K562 (cell line): ENCODE data around the gene SHOC1. TPM values are rescaled to one million over a fixed set of nuclear protein-coding genes. Genes with fewer than 3 reads are reported as not detected.

Experiments used
- ATAC-seq: fragments of 200-7000 bp; cut with Tn5 transposase; 3 replicates; pipeline ENCODE4 v1.9.1; 2020; ENCODE audit warnings: moderate library complexity
- BruUV-seq: library from RNA; stranded (reverse); fragments of 400-500 nt; replicated peaks from 2 replicates; lab custom pipeline; 2021; lab: Mats Ljungman, UMichigan
- CTCF ChIA-PET: fragments of 300-600 bp; formaldehyde crosslinking; extraction: SDS; loops from one replicate; lab custom pipeline; 2021; ENCODE audit warnings: low intra/inter-chr PET ratio; lab: Yijun Ruan, JAX
- POLR2A ChIA-PET: fragments of 300-600, 350-650 bp; sonication (Branson Sonifier 250); formaldehyde crosslinking; extraction: SDS; loops from one replicate; lab custom pipeline; 2021; ENCODE audit warnings: antibody characterized with exemption, inconsistent platforms; lab: Yijun Ruan, JAX
- DNase-seq, 4 experiments: peaks; one replicate each; pipeline versions ENCODE4 v3.0.0 to v3.0.0-alpha.2; 2011 to 2018; ENCODE audit warnings: low spot score in 3 of 4, mixed read lengths in 3 of 4; ENCODE audit errors: extremely low read depth in 1 of 4
- FAIRE-seq: peaks from 2 replicates; lab custom pipeline; 2011; peaks lifted over from hg19 to GRCh38; lab: Jason Lieb, UNC
- H2AFZ ChIP-seq: 2 replicates; pipeline ENCODE4 v1.6.0; 2011; ENCODE audit warnings: low read depth, low read length, control low read depth, inconsistent platforms
- H3K27ac ChIP-seq: fragments of 200-600 bp; 3 replicates; pipeline ENCODE4 v1.8.0; 2011; ENCODE audit warnings: low read depth, mild to moderate bottlenecking, control low read depth, inconsistent platforms, low read length, moderate library complexity, mixed read lengths; ENCODE audit errors: extremely low read depth
- H3K27me3 ChIP-seq, 2 experiments: fragments of 300-600 bp in 1 of 2; 2 replicates in 1 of 2; 3 replicates in 1 of 2; pipeline versions ENCODE4 v1.6.0 to v1.8.0; 2011; ENCODE audit warnings: inconsistent platforms in 2 of 2, low read length in 2 of 2, mild to moderate bottlenecking in 1 of 2, mixed read lengths in 1 of 2, moderate library complexity in 1 of 2; ENCODE audit not compliant: control insufficient read depth in 2 of 2, insufficient read depth in 2 of 2
- H3K36me3 ChIP-seq: fragments of 300-600 bp; 3 replicates; pipeline ENCODE4 v1.8.0; 2011; ENCODE audit warnings: mild to moderate bottlenecking, low read length, inconsistent platforms; ENCODE audit not compliant: control insufficient read depth, insufficient read depth
- H3K4me1 ChIP-seq, 2 experiments: fragments of 200-600 bp in 1 of 2; replicated peaks in 1 of 2; 2 replicates in 1 of 2; 3 replicates in 1 of 2; pipeline versions ENCODE4 v1.5.1 to v1.8.0; 2011; ENCODE audit warnings: inconsistent platforms in 2 of 2, low read length in 2 of 2, mild to moderate bottlenecking in 1 of 2, mixed read lengths in 1 of 2, moderate library complexity in 1 of 2; ENCODE audit not compliant: control insufficient read depth in 2 of 2, insufficient read depth in 2 of 2
- H3K4me2 ChIP-seq: 2 replicates; pipeline ENCODE4 v1.6.1; 2011; ENCODE audit warnings: low read length, control low read depth, inconsistent platforms, mixed read lengths; ENCODE audit not compliant: insufficient read depth
- H3K4me3 ChIP-seq: fragments of 200-600 bp; sonication (generic), shearing (Covaris generic); 2 replicates; pipeline ENCODE4 v1.5.1; 2016; ENCODE audit warnings: control low read depth, inconsistent platforms
- H3K79me2 ChIP-seq: fragments of 200-600 bp; 3 replicates; pipeline ENCODE4 v1.8.0; 2011; ENCODE audit warnings: low read length, inconsistent platforms; ENCODE audit not compliant: control insufficient read depth, insufficient read depth
- H3K9ac ChIP-seq, 2 experiments: 2 replicates each; pipeline versions ENCODE4 v1.6.0 to v1.6.1; 2011; ENCODE audit warnings: low read depth in 2 of 2, low read length in 2 of 2, control low read depth in 1 of 2, inconsistent platforms in 1 of 2, mild to moderate bottlenecking in 1 of 2, mixed read lengths in 1 of 2; ENCODE audit not compliant: insufficient read depth in 1 of 2
- H3K9me1 ChIP-seq: one replicate; pipeline ENCODE4 v1.6.0; 2011; ENCODE audit warnings: inconsistent platforms, mild to moderate bottlenecking, low read length, moderate library complexity; ENCODE audit not compliant: control insufficient read depth, insufficient read depth
- H3K9me3 ChIP-seq: replicated peaks from 2 replicates; pipeline ENCODE4 v1.5.1; 2011; ENCODE audit warnings: low read depth, low read length, inconsistent platforms; ENCODE audit not compliant: control insufficient read depth, insufficient read depth
- H4K20me1 ChIP-seq: replicated peaks from 2 replicates; pipeline ENCODE4 v1.6.1; 2011; ENCODE audit warnings: low read length, inconsistent platforms, mixed read lengths; ENCODE audit not compliant: control insufficient read depth, insufficient read depth
- ARID1B ChIP-seq: fragments of 450-650 bp; IDR thresholded peaks from 2 replicates; pipeline ENCODE4 v1.6.1; 2016; ENCODE audit warnings: antibody characterized with exemption, mild to moderate bottlenecking, inconsistent platforms
- CHCHD3 ChIP-seq: fragments of 250-450 bp; sonication (Bioruptor Pico); IDR thresholded peaks from 2 replicates; pipeline ENCODE4 v2.1.2; 2022; ENCODE audit warnings: mild to moderate bottlenecking
- DNMT1 ChIP-seq: fragments of 450-650 bp; IDR thresholded peaks from 2 replicates; pipeline ENCODE4 v1.6.1; 2016; ENCODE audit warnings: antibody characterized with exemption, mild to moderate bottlenecking
- EP400 ChIP-seq: fragments of 450-650 bp; IDR thresholded peaks from 2 replicates; pipeline ENCODE4 v1.6.1; 2017; ENCODE audit warnings: antibody characterized with exemption, mild to moderate bottlenecking, moderate library complexity
- MEF2D ChIP-seq: conservative IDR thresholded peaks from 2 replicates; pipeline ENCODE4 v1.6.1; 2016; ENCODE audit warnings: low read depth, missing genetic modification characterization, missing compliant biosample characterization
- RAD51 ChIP-seq: fragments of 450-650 bp; IDR thresholded peaks from 2 replicates; pipeline ENCODE4 v1.7.1; 2016; ENCODE audit warnings: low read depth, mild to moderate bottlenecking, borderline replicate concordance
- SRSF7 ChIP-seq: fragments of 200-400 bp; formaldehyde crosslinking; optimal IDR thresholded peaks from 2 replicates; pipeline ENCODE3; 2017; ENCODE audit warnings: mild to moderate bottlenecking, low read depth, low read length
- XRCC5 ChIP-seq: fragments of 200-400 bp; formaldehyde crosslinking; IDR thresholded peaks from 2 replicates; pipeline ENCODE4 v1.6.1; 2017; ENCODE audit warnings: low read depth, mild to moderate bottlenecking, low read length
- WGBS: fragments of 100-300 bp; shearing (Covaris generic); methylation state at CpG from one replicate; pipeline ENCODE4 v1.1.6; 2016; ENCODE audit warnings: low coverage, mixed read lengths; ENCODE audit not compliant: insufficient coverage; ENCODE audit errors: missing lambda C conversion rate; 5-methylcytosine and 5-hydroxymethylcytosine counted together
- in situ Hi-C: fragments of 300-500 bp; cut with MboI; formaldehyde crosslinking; loops from 4 replicates; pipeline ENCODE4 v1.15.0; 2018; ENCODE audit warnings: inconsistent platforms, mixed read lengths
- intact Hi-C: fragments of 100-400 bp; cut with micrococcal nuclease; formaldehyde crosslinking; loops from 2 replicates; pipeline ENCODE4 v1.14.2; 2022
- polyA plus RNA-seq, 8 experiments: library from polyadenylated mRNA; depleted of rRNA in 4 of 8; stranded (reverse) in 5 of 8; unstranded in 3 of 8; fragments of >200 nt; fragmentation: Nextera tagmentation in 2 of 8; fragmentation: Illumina TruSeq in 1 of 8; extraction: Ambion mirVana in 2 of 8; extraction: Trizol in 1 of 8; gene quantifications; 2 replicates each; pipeline versions ENCODE4 v1.2.1 to v1.2.3, GENCODE V29; 2011 to 2014; ENCODE audit warnings: inconsistent platforms in 1 of 8, missing spikeins in 1 of 8
- total RNA-seq, 7 experiments: library from RNA; depleted of rRNA in 6 of 7; stranded (reverse); fragments of >200 nt in 6 of 7; fragmentation: Illumina TruSeq in 2 of 7; extraction: Trizol in 2 of 7; gene quantifications; 2 replicates each; pipeline versions ENCODE4 v1.2.1 to v1.2.3, GENCODE V29; 2011 to 2021; ENCODE audit warnings: low replicate concordance in 1 of 7
- TF ChIP-seq, protein P1 (sequence below): fragments of 450-650 bp; formaldehyde crosslinking; IDR thresholded peaks from 2 replicates; pipeline ENCODE4 v1.4.0; 2020; ENCODE audit warnings: mild to moderate bottlenecking, mixed read lengths
- TF ChIP-seq, protein P2 (sequence below): IDR thresholded peaks from 2 replicates; pipeline ENCODE4 v1.6.1; 2014; ENCODE audit warnings: antibody characterized with exemption
- TF ChIP-seq, protein P3 (sequence below): fragments of 250-450 bp; sonication (Bioruptor Pico); IDR thresholded peaks from 2 replicates; pipeline ENCODE4 v1.8.0; 2021; ENCODE audit warnings: moderate library complexity, mild to moderate bottlenecking, inconsistent platforms

The SHOC1 gene
- total and polyA plus RNA-seq, 9 of the 15 experiments (the other 6 are each of a cell fraction or from before 2014, with no cell fraction given): 0.03 to 0.09 (median 0.04) TPM; not detected in 6

DNA sequence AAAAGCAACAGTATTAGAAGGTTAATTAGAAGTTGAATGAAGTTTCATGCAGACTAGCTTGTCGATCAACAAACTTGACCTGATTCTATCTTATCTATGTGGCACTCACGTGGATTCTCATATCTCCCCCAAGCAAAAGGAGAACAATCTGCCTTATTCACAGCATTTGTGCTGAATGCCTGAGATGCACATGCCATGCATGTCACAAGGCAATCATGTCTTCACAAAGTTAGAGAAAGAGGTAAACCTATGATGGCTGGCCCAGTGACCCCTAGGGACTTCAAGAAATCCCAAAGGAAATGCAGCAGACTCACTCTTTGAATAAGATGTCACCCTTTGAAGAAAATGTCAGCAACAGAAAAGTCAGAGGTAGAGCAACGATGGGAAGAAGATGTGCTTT, 17.6 kb upstream of the SHOC1 start (continued):
- TF ChIP-seq SRSF7 (no peak), ARID1B (no peak)

DNA sequence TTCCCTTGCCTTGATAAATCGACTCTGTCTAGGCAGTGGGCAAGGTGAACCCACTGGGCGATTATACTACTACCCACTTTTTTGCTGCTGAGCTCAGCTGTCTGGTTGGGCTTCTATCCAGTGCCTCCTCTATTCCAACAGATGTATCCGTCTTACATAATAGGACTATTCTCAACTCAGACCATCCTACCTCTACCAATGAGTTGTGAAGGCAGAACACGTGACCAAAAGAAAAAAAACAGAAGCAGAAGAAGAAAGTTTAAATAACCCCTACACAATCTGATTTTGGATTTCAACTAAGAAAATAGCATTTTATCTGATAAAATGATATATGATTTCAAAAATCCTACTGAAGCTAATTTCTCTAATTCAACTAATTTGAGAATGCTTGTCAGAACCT, 16.2 kb upstream of the SHOC1 start:
- CTCF ChIA-PET: no interaction called here
- no peaks in the 10 kb centered on the region for H3K9me3 ChIP-seq
- no peaks in the 10 kb centered on the region for H4K20me1 ChIP-seq
- POLR2A ChIA-PET: no interaction called here
- no peaks in the 10 kb centered on the region for H3K9me1 ChIP-seq
- ATAC-seq: no peak
- no peak overlapping the region for H3K4me3 ChIP-seq
- in situ Hi-C loops: no loop called here
- BruUV-seq: no TSS peak
- no peak overlapping the region for H3K9ac ChIP-seq
- H3K36me3 ChIP-seq: no peaks in the 10 kb centered on the region
- H3K4me1 ChIP-seq: no peaks in the 10 kb centered on the region
- FAIRE-seq: no peak
- H3K27me3 ChIP-seq: no peaks in the 10 kb centered on the region; a peak in 1 of 5 replicates
- no peak overlapping the region for H3K27ac ChIP-seq
- H3K4me2 ChIP-seq: no peak overlapping the region
- no peak overlapping the region for H2AFZ ChIP-seq
- 5% methylated on average over 4 of the region's 4 CpGs for WGBS
- TF ChIP-seq MEF2D (tag): no peak
- TF ChIP-seq, protein P1, sequence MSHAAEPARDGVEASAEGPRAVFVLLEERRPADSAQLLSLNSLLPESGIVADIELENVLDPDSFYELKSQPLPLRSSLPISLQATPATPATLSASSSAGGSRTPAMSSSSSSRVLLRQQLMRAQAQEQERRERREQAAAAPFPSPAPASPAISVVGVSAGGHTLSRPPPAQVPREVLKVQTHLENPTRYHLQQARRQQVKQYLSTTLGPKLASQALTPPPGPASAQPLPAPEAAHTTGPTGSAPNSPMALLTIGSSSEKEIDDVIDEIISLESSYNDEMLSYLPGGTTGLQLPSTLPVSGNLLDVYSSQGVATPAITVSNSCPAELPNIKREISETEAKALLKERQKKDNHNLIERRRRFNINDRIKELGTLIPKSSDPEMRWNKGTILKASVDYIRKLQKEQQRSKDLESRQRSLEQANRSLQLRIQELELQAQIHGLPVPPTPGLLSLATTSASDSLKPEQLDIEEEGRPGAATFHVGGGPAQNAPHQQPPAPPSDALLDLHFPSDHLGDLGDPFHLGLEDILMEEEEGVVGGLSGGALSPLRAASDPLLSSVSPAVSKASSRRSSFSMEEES: no peak
- TF ChIP-seq, protein P2, sequence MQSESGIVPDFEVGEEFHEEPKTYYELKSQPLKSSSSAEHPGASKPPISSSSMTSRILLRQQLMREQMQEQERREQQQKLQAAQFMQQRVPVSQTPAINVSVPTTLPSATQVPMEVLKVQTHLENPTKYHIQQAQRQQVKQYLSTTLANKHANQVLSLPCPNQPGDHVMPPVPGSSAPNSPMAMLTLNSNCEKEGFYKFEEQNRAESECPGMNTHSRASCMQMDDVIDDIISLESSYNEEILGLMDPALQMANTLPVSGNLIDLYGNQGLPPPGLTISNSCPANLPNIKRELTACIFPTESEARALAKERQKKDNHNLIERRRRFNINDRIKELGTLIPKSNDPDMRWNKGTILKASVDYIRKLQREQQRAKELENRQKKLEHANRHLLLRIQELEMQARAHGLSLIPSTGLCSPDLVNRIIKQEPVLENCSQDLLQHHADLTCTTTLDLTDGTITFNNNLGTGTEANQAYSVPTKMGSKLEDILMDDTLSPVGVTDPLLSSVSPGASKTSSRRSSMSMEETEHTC: no peak
- no peak for TF ChIP-seq EP400
- peak; percentile 55; the same call in 1 of the 2 replicates for TF ChIP-seq RAD51
- TF ChIP-seq XRCC5: no peak
- TF ChIP-seq, protein P3, sequence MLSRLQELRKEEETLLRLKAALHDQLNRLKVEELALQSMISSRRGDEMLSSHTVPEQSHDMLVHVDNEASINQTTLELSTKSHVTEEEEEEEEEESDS (CRISPR knock-in tag): no peak
- no peak for TF ChIP-seq DNMT1
- no peak for TF ChIP-seq CHCHD3 (CRISPR knock-in tag)
- H3K79me2 ChIP-seq: no peaks in the 10 kb centered on the region
- no peak for DNase-seq
- intact Hi-C loops: no loop called here
